NT2/D1 (cell line): Measurements from ENCODE around the gene CANT1.

ENCODE experiments used
- SUZ12 ChIP-seq: IDR thresholded peaks from 2 replicates; pipeline ENCODE4 v1.6.1; 2011; ENCODE audit not compliant: insufficient read length, insufficient read depth; ENCODE audit errors: extremely low read depth
- YY1 ChIP-seq: IDR thresholded peaks from 2 replicates; pipeline ENCODE4 v1.6.1; 2011; ENCODE audit not compliant: insufficient read length, insufficient read depth
- ZNF274 ChIP-seq: IDR thresholded peaks from 2 replicates; pipeline ENCODE4 v1.6.1; 2011; ENCODE audit warnings: mild to moderate bottlenecking, low read depth, low read length

GRCh38 chr17:78952706-78953105, 56.9 kb downstream of the CANT1 start:
- no peak for TF ChIP-seq ZNF274
- TF ChIP-seq YY1, result no peak
- no peak for TF ChIP-seq SUZ12
